ENCODE measurements around the gene CFAP119. TPM values are rescaled to one million over a fixed set of nuclear protein-coding genes. Genes with fewer than 3 reads are reported as not detected.

CFAP119 gene
- total and polyA plus RNA-seq, 8 donors, result 5.1 to 10.9 (median 6.8) TPM

DNA sequence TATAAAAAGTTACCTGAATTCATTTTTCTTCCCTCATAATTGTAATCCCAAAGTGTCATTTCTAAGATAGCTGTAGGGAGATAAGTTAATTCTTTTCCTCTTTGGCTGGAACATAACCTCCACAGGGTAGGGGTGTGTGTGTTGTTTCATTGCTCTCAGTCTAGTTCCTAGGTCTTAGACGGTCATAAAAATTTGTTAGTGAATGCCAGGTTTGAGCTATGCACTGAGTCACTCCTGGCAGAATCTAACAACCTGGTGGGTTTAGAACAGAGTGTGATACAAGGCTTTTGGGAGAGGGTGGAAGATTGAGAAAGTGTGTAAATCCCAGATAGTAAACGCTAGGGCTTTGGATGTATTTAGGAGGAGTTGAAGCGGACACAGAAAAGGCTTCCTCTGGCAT, 14.5 kb downstream of the CFAP119 start:
- ATAC-seq, result no peak
- no peak for DNase-seq
- H3K9me3 ChIP-seq, result no peaks in the 10 kb centered on the region
- H3K4me1 ChIP-seq, result peaks cover 4 to 20% of the 10 kb centered on the region in 2 donors
- H3K27me3 ChIP-seq, result no peaks in the 10 kb centered on the region
- intact Hi-C loops (cut with DNase I), result no loop called here
- H3K4me3 ChIP-seq, result peak overlapping the region; percentile 64 to 76
- peak overlapping the region; percentile 68 to 84 for H3K27ac ChIP-seq
- peaks cover 0 to 54% of the 10 kb centered on the region in 2 donors for H3K36me3 ChIP-seq
- TF ChIP-seq, protein P1, sequence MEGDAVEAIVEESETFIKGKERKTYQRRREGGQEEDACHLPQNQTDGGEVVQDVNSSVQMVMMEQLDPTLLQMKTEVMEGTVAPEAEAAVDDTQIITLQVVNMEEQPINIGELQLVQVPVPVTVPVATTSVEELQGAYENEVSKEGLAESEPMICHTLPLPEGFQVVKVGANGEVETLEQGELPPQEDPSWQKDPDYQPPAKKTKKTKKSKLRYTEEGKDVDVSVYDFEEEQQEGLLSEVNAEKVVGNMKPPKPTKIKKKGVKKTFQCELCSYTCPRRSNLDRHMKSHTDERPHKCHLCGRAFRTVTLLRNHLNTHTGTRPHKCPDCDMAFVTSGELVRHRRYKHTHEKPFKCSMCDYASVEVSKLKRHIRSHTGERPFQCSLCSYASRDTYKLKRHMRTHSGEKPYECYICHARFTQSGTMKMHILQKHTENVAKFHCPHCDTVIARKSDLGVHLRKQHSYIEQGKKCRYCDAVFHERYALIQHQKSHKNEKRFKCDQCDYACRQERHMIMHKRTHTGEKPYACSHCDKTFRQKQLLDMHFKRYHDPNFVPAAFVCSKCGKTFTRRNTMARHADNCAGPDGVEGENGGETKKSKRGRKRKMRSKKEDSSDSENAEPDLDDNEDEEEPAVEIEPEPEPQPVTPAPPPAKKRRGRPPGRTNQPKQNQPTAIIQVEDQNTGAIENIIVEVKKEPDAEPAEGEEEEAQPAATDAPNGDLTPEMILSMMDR (IDR thresholded peaks at IDR 0.05), result no peak

DNA sequence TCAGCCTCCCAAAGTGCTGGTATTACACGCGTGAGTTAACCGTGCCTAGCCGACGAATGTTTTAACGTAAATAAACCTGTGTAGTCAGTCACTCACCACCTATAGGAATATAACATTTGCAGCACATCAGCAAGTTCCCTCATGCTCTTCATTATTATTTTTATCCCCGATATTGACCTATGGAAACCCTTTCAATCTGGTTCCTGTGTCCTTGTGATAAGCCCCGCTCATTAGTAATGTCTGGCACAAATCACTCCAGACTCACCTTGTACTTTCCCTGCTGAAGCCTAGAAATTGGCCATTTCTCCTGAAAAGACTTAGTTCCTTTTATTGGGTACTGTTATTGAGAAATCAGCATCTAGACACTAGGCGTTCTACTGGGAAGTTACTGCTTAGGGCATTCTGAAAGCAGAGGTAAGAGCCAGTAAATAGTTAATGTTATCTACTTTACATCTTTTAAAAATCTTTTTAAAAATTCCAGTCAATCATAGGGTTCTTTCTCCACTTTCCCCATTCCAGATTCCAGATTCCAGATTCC, 15.2 kb downstream of the CFAP119 start:
- Histone ChIP-seq H3K27me3 (no peaks in the 10 kb centered on the region), H3K9me3 (no peaks in the 10 kb centered on the region), H3K36me3 (peaks cover 0 to 54% of the 10 kb centered on the region in 2 donors), H3K27ac (no peak overlapping the region), H3K4me3 (no peak overlapping the region), H3K4me1 (peaks cover 4 to 23% of the 10 kb centered on the region in 2 donors)
- ATAC-seq (no peak), DNase-seq (no peak)
- TF ChIP-seq, protein P1 (IDR thresholded peaks at IDR 0.05), result no peak
- intact Hi-C loops (cut with DNase I), result no loop called here

DNA sequence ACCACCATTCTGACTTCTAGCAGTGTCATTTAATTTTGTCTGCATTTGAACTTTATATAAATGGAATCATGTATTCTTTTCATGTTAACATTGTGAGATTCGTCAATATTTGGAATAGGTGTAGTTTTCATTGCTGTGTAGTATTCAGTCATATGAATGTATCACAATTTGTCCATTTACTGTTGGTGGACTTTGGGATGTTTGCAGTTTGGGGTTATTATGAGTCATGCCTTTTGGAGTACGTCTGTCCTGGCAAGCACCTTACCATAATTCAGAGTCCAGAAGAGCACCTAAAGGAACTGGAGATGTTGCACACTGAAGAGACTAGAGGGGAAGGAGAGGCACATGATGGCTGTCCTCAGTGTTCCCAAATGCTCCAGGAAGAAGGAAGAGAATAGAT, 16.8 kb downstream of the CFAP119 start:
- no peak for ATAC-seq
- Histone ChIP-seq H3K27ac (no peak overlapping the region), H3K4me3 (no peak overlapping the region), H3K27me3 (no peaks in the 10 kb centered on the region), H3K4me1 (peaks cover 6 to 32% of the 10 kb centered on the region in 2 donors), H3K9me3 (no peaks in the 10 kb centered on the region), H3K36me3 (peaks cover 0 to 47% of the 10 kb centered on the region in 2 donors)
- intact Hi-C loops (cut with DNase I), result no loop called here
- TF ChIP-seq, protein P1 (IDR thresholded peaks at IDR 0.05), result no peak
- no peak for DNase-seq

DNA sequence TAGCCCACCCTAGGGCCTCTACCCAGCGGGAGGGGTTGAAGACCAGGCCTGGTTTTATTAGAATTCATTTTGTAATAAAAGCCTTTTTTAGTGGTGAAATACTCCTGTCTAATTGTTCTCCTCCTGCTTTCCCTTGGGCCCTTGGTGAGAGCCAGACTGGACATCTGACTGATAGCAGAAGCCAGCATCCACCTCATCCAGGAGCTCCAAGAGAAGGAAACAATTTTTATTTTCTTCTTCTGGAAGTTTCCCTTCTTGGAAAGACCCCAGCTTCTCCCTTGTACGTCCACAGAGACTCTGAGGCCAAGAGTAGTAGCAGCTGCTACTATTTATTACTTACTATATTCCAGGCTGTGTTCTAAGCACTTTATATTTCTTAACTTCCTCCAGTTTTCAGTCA, 17.7 kb downstream of the CFAP119 start:
- Histone ChIP-seq H3K4me1 (peaks cover 8 to 32% of the 10 kb centered on the region in 2 donors), H3K9me3 (no peaks in the 10 kb centered on the region), H3K27ac (no peak overlapping the region), H3K4me3 (no peak overlapping the region), H3K27me3 (no peaks in the 10 kb centered on the region), H3K36me3 (peaks cover 0 to 56% of the 10 kb centered on the region in 2 donors)
- DNase-seq (no peak), ATAC-seq (no peak)
- intact Hi-C loops (cut with DNase I), result no loop called here
- TF ChIP-seq, protein P1 (IDR thresholded peaks at IDR 0.05), result no peak

DNA sequence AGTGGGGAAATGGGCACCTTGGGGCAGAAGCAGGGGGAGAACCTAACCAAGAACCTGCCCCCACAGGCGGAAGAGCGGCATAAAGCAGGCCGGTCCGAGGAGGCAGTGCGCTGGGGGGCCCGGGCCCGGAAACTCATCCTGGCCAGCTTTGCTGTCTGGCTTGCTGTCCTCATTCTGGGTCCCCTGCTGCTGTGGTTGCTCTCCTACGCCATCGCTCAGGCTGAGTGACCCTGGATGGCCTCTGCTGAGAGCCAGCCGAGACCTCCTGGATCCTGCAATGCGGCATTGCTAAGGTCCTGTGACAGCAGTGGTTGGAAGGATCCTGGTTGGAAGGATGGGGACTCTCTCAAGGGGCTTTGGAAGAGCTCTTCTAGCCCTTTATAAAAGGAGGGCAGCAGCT, 18.1 kb downstream of the CFAP119 start:
- no peak for ATAC-seq
- TF ChIP-seq, protein P1 (IDR thresholded peaks at IDR 0.05), result no peak
- DNase-seq, result no peak
- H3K4me3 ChIP-seq, result no peak overlapping the region
- H3K27me3 ChIP-seq, result no peaks in the 10 kb centered on the region
- peaks cover 0 to 61% of the 10 kb centered on the region in 2 donors for H3K36me3 ChIP-seq
- H3K9me3 ChIP-seq, result no peaks in the 10 kb centered on the region
- intact Hi-C loops (cut with DNase I), result no loop called here
- peaks cover 7 to 32% of the 10 kb centered on the region in 2 donors for H3K4me1 ChIP-seq
- no peak overlapping the region for H3K27ac ChIP-seq
